Measurements from ENCODE around the gene TBX15.

TBX15 gene

DNA sequence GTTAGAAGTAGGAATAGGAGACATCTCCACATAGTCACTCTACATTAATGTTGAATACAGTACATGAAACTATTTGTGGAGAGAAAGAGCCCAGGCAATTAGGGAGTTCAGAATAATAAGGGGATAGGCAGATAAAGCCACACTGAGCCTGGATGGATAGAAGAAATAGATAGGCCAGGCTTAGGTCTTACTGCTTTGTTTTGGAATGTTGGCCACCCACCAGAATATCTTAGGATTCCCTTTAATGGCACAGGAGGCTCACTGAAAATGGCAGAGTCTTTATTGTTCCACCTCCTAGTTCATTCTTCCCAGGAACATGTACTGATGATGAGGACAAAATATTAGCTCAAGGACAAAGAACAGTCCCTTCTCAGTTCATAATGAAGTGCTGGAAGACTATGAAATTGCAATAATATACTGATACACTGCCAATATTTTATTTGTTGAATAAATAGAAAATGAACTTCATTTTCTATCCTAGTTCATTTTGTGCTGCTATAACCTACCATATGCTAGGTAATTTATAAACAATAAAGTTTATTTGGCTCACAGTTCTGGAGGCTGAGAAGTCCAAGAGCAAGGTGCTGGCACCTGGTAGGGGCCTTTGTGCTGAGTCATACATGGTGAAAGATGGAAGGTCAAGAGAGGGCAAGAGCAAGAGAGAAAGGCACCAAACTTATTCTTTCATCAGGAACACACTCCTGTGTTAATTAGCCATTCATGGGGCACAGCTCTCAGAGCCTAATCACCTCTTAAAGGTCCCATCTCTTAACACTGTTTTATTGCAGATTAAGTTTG, 87.3 kb downstream of the TBX15 start:
- no peaks in the 10 kb centered on the region for H3K9me3 ChIP-seq (ENCODE audit: insufficient read depth, low read length)
- H3K27me3 ChIP-seq (ENCODE audit: low read length) = no peaks in the 10 kb centered on the region
- H3K4me3 ChIP-seq (ENCODE audit: insufficient read depth, low read length, poor library complexity, severe bottlenecking) = no peak overlapping the region
- no peak overlapping the region for H3K27ac ChIP-seq (ENCODE audit: low read depth, low read length)
- no peaks in the 10 kb centered on the region for H3F3A ChIP-seq (ENCODE audit: insufficient read depth)
- H2AFZ ChIP-seq (ENCODE audit: low read depth, low read length, severe bottlenecking) = no peak overlapping the region
- H3K36me3 ChIP-seq (ENCODE audit: low read length) = no peaks in the 10 kb centered on the region
- H3K4me2 ChIP-seq (ENCODE audit: low read depth, low read length, poor library complexity, severe bottlenecking) = no peak overlapping the region
- no peaks in the 10 kb centered on the region for H4K20me1 ChIP-seq (ENCODE audit: low read depth, low read length)
- H3K9me2 ChIP-seq (replicated peaks; ENCODE audit: insufficient read depth, low read length) = no peaks in the 10 kb centered on the region
- TF ChIP-seq EZH2phosphoT487 (conservative IDR thresholded peaks at IDR 0.05; ENCODE audit: low read length) = no peak
- TF ChIP-seq, protein P1, sequence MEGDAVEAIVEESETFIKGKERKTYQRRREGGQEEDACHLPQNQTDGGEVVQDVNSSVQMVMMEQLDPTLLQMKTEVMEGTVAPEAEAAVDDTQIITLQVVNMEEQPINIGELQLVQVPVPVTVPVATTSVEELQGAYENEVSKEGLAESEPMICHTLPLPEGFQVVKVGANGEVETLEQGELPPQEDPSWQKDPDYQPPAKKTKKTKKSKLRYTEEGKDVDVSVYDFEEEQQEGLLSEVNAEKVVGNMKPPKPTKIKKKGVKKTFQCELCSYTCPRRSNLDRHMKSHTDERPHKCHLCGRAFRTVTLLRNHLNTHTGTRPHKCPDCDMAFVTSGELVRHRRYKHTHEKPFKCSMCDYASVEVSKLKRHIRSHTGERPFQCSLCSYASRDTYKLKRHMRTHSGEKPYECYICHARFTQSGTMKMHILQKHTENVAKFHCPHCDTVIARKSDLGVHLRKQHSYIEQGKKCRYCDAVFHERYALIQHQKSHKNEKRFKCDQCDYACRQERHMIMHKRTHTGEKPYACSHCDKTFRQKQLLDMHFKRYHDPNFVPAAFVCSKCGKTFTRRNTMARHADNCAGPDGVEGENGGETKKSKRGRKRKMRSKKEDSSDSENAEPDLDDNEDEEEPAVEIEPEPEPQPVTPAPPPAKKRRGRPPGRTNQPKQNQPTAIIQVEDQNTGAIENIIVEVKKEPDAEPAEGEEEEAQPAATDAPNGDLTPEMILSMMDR (IDR thresholded peaks at IDR 0.05; ENCODE audit: insufficient read depth, low read length, poor library complexity, severe bottlenecking) = no peak
- no peak overlapping the region for H3K9ac ChIP-seq (ENCODE audit: low read length)
- H3K79me2 ChIP-seq (ENCODE audit: insufficient read depth, low read length) = no peaks in the 10 kb centered on the region

- no peaks in the 10 kb centered on the region for H3K27me3 ChIP-seq (ENCODE audit: low read length)
- H3K27ac ChIP-seq (ENCODE audit: low read depth, low read length) = no peak overlapping the region
- no peak overlapping the region for H3K4me2 ChIP-seq (ENCODE audit: low read depth, low read length, poor library complexity, severe bottlenecking)
- no peaks in the 10 kb centered on the region for H3K36me3 ChIP-seq (ENCODE audit: low read length)
- H3K9me2 ChIP-seq (replicated peaks; ENCODE audit: insufficient read depth, low read length) = no peaks in the 10 kb centered on the region
- no peaks in the 10 kb centered on the region for H3F3A ChIP-seq (ENCODE audit: insufficient read depth)
- no peak overlapping the region for H3K9ac ChIP-seq (ENCODE audit: low read length)
- no peaks in the 10 kb centered on the region for H3K9me3 ChIP-seq (ENCODE audit: insufficient read depth, low read length)
- TF ChIP-seq, protein P1 (IDR thresholded peaks at IDR 0.05; ENCODE audit: insufficient read depth, low read length, poor library complexity, severe bottlenecking) = no peak
- TF ChIP-seq EZH2phosphoT487 (conservative IDR thresholded peaks at IDR 0.05; ENCODE audit: low read length) = no peak
- no peaks in the 10 kb centered on the region for H3K79me2 ChIP-seq (ENCODE audit: insufficient read depth, low read length)
- no peaks in the 10 kb centered on the region for H4K20me1 ChIP-seq (ENCODE audit: low read depth, low read length)
- H2AFZ ChIP-seq (ENCODE audit: low read depth, low read length, severe bottlenecking) = no peak overlapping the region
- H3K4me3 ChIP-seq (ENCODE audit: insufficient read depth, low read length, poor library complexity, severe bottlenecking) = no peak overlapping the region
These were observed 88.8 kb downstream of the TBX15 start for GRCh38 chr1:118899340-118899739.

DNA sequence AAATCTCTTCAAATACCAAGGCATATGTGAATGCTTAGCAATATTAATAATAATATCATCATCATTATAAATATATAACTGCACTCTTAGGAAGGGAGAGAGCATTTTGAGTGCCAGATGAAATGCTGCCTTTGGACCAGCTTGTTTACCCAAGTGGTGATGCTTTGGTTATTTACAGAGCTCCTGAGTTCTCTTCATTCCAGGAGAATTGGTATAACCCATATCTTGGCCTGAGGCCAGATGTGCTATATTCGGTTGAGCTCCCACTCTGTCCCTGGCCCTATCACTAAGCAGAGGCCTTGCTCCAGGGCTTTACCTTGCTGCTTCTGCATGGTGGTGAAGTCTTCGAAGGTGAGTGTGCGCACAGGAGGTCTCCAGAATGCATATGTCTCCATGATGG, 89.4 kb downstream of the TBX15 start:
- Histone ChIP-seq H3K27me3 (ENCODE audit: low read length) (no peaks in the 10 kb centered on the region), H3K9ac (ENCODE audit: low read length) (no peak overlapping the region), H4K20me1 (ENCODE audit: low read depth, low read length) (no peaks in the 10 kb centered on the region), H3K9me3 (ENCODE audit: insufficient read depth, low read length) (no peaks in the 10 kb centered on the region), H3K4me3 (ENCODE audit: insufficient read depth, low read length, poor library complexity, severe bottlenecking) (no peak overlapping the region), H2AFZ (ENCODE audit: low read depth, low read length, severe bottlenecking) (no peak overlapping the region), H3K27ac (ENCODE audit: low read depth, low read length) (no peak overlapping the region), H3K36me3 (ENCODE audit: low read length) (no peaks in the 10 kb centered on the region), H3F3A (ENCODE audit: insufficient read depth) (no peaks in the 10 kb centered on the region), H3K4me2 (ENCODE audit: low read depth, low read length, poor library complexity, severe bottlenecking) (no peak overlapping the region), H3K79me2 (ENCODE audit: insufficient read depth, low read length) (no peaks in the 10 kb centered on the region), H3K9me2 (replicated peaks; ENCODE audit: insufficient read depth, low read length) (no peaks in the 10 kb centered on the region)
- TF ChIP-seq, protein P1 (IDR thresholded peaks at IDR 0.05; ENCODE audit: insufficient read depth, low read length, poor library complexity, severe bottlenecking) = no peak
- TF ChIP-seq EZH2phosphoT487 (conservative IDR thresholded peaks at IDR 0.05; ENCODE audit: low read length) = no peak

Measured in SU-DHL-6 (cell line).